ENCODE measurements around the gene SYT2.

DNA sequence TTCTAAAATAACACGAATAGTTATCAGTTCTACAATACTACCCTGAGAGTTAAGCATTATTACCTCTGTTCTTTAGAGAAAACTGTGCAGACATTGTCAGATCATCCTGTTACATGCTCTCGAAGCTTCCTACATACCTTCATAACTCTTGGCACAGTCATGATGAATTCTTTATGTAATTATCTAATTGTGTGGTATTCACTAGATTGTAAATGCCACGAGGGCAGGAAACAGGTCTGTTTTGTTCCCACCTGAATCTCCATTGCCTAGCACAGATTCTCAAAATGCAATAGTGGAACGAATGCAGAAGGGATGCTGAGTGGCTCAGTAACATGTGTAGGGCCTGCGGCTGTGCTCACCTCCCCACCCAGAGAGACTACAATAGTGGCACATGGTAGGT lies 3.4 kb downstream of the SYT2 start:
- TF ChIP-seq, protein P1, sequence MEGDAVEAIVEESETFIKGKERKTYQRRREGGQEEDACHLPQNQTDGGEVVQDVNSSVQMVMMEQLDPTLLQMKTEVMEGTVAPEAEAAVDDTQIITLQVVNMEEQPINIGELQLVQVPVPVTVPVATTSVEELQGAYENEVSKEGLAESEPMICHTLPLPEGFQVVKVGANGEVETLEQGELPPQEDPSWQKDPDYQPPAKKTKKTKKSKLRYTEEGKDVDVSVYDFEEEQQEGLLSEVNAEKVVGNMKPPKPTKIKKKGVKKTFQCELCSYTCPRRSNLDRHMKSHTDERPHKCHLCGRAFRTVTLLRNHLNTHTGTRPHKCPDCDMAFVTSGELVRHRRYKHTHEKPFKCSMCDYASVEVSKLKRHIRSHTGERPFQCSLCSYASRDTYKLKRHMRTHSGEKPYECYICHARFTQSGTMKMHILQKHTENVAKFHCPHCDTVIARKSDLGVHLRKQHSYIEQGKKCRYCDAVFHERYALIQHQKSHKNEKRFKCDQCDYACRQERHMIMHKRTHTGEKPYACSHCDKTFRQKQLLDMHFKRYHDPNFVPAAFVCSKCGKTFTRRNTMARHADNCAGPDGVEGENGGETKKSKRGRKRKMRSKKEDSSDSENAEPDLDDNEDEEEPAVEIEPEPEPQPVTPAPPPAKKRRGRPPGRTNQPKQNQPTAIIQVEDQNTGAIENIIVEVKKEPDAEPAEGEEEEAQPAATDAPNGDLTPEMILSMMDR (IDR thresholded peaks at IDR 0.05), result no peak
- TF ChIP-seq POLR2AphosphoS5 (IDR thresholded peaks at IDR 0.05), result no peak
- no peak for TF ChIP-seq POLR2A (IDR thresholded peaks at IDR 0.05; ENCODE audit: low read depth)

All from esophagus muscularis mucosa (tissue), 3 donors.